GM19025 (cell line): ENCODE measurements around the gene UBE3D.
"Not testable (repeated sequence)": the region's sequence is repeated elsewhere in the genome, so short reads cannot be mapped to it uniquely, and the experiment has no call there.

Experiments used
- ATAC-seq: cut with Tn5 transposase; IDR thresholded peaks from one replicate; pipeline ENCODE4 v1.9.1; 2021; ENCODE audit warnings: mild to moderate bottlenecking, low read depth, moderate library complexity; ENCODE audit not compliant: unreplicated experiment

Gene UBE3D

GRCh38 chr6:82924799-82925535 is 140.7 kb downstream of the UBE3D start:
- no peak for ATAC-seq

- ATAC-seq = no peak
Measured at GRCh38 chr6:82921258-82921657, 144.4 kb downstream of the UBE3D start.

GRCh38 chr6:82917346-82918064 is 148.1 kb downstream of the UBE3D start:
- ATAC-seq = no peak

- no peak for ATAC-seq
Measured at GRCh38 chr6:82915666-82916065, 150.0 kb downstream of the UBE3D start.

- no peak for ATAC-seq
Measured at GRCh38 chr6:82914511-82914910, 151.1 kb downstream of the UBE3D start.

GRCh38 chr6:82910820-82911219 is 154.8 kb downstream of the UBE3D start:
- ATAC-seq = no peak

GRCh38 chr6:82910395-82910794 is 155.2 kb downstream of the UBE3D start:
- ATAC-seq = no peak

GRCh38 chr6:82909551-82909950 is 156.1 kb downstream of the UBE3D start:
- no peak for ATAC-seq

GRCh38 chr6:82908661-82909060 is 157.0 kb downstream of the UBE3D start:
- ATAC-seq = no peak

- no peak for ATAC-seq
Measured at GRCh38 chr6:82906951-82907350, 158.7 kb downstream of the UBE3D start.

- ATAC-seq = no peak
Measured at GRCh38 chr6:82906489-82906888, 159.2 kb downstream of the UBE3D start.

GRCh38 chr6:82904860-82905259 is 160.8 kb downstream of the UBE3D start:
- no peak for ATAC-seq

- ATAC-seq = no peak
Measured at GRCh38 chr6:82904257-82904656, 161.4 kb downstream of the UBE3D start.

- no peak for ATAC-seq
Measured at GRCh38 chr6:82902290-82902689, 163.4 kb downstream of the UBE3D start.

- ATAC-seq = no peak
Measured at GRCh38 chr6:82894653-82895259, 170.9 kb downstream of the UBE3D start.

GRCh38 chr6:82893889-82894652 is 171.6 kb downstream of the UBE3D start:
- ATAC-seq = no peak

GRCh38 chr6:82891503-82891902 is 174.1 kb downstream of the UBE3D start:
- ATAC-seq = not testable (repeated sequence)

GRCh38 chr6:82891076-82891475 is 174.6 kb downstream of the UBE3D start:
- no peak for ATAC-seq

GRCh38 chr6:82890240-82890639 is 175.4 kb downstream of the UBE3D start:
- ATAC-seq = no peak

- ATAC-seq = no peak
Measured at GRCh38 chr6:82889143-82889542, 176.5 kb downstream of the UBE3D start.
